Mesenchymal stem cell (in vitro differentiated cells and primary cell): ENCODE results near the gene ADGRV1.
"Not testable (repeated sequence)": the region's sequence is repeated elsewhere in the genome, so short reads cannot be mapped to it uniquely, and the experiment has no call there.

Source experiments
- DNase-seq: peaks from one replicate; pipeline ENCODE4 v3.0.0-alpha.2; 2013
- H2AFZ ChIP-seq: one replicate; pipeline ENCODE4 v1.6.1; 2013; ENCODE audit warnings: low read depth, mild to moderate bottlenecking, control low read depth, inconsistent platforms, low read length, moderate library complexity
- H2AK5ac ChIP-seq: 2 replicates; pipeline ENCODE4 v1.6.1; 2013; ENCODE audit warnings: low read length, moderate library complexity, mild to moderate bottlenecking, inconsistent platforms; ENCODE audit not compliant: severe bottlenecking
- H2BK120ac ChIP-seq: one replicate; pipeline ENCODE4 v1.6.1; 2013; ENCODE audit warnings: low read depth, mild to moderate bottlenecking, inconsistent platforms, low read length, moderate library complexity
- H2BK12ac ChIP-seq, 2 experiments: one replicate each; pipeline ENCODE4 v1.6.1; 2013; ENCODE audit warnings: inconsistent platforms in 2 of 2, low read length in 2 of 2, mild to moderate bottlenecking in 2 of 2, moderate library complexity in 2 of 2, control low read depth in 1 of 2
- H2BK15ac ChIP-seq: one replicate; pipeline ENCODE4 v1.6.1; 2013; ENCODE audit warnings: mild to moderate bottlenecking, low read depth, inconsistent platforms; ENCODE audit not compliant: poor library complexity, severe bottlenecking
- H2BK5ac ChIP-seq: 2 replicates; pipeline ENCODE4 v1.6.1; 2013; ENCODE audit warnings: low read depth, mild to moderate bottlenecking, low read length, control low read depth, inconsistent platforms; ENCODE audit not compliant: poor library complexity, severe bottlenecking
- H3K14ac ChIP-seq, 2 experiments: one replicate each; pipeline ENCODE4 v1.6.1; 2013; ENCODE audit warnings: inconsistent platforms in 2 of 2, low read length in 2 of 2, control low read depth in 1 of 2, mild to moderate bottlenecking in 1 of 2, moderate library complexity in 1 of 2
- H3K18ac ChIP-seq, 2 experiments: one replicate each; pipeline ENCODE4 v1.6.1; 2013; ENCODE audit warnings: inconsistent platforms in 2 of 2, low read length in 2 of 2, control low read depth in 1 of 2, low read depth in 1 of 2, mild to moderate bottlenecking in 1 of 2
- H3K23ac ChIP-seq, 2 experiments: one replicate each; pipeline ENCODE4 v1.6.1; 2013; ENCODE audit warnings: inconsistent platforms in 2 of 2, low read length in 2 of 2, mild to moderate bottlenecking in 2 of 2, moderate library complexity in 2 of 2, control low read depth in 1 of 2
- H3K27ac ChIP-seq: 2 replicates; pipeline ENCODE4 v1.5.1; 2013; ENCODE audit warnings: mild to moderate bottlenecking, moderate library complexity, low read length, control low read depth, inconsistent platforms; ENCODE audit not compliant: poor library complexity, severe bottlenecking
- H3K27me3 ChIP-seq, 2 experiments: 2 replicates each; pipeline versions ENCODE4 v1.6.1 to v1.7.0; 2013; ENCODE audit warnings: low read length in 2 of 2, mild to moderate bottlenecking in 2 of 2, moderate library complexity in 2 of 2, control low read depth in 1 of 2, inconsistent platforms in 1 of 2; ENCODE audit not compliant: control insufficient read depth in 1 of 2, insufficient read depth in 1 of 2
- H3K36me3 ChIP-seq, 2 experiments: 2 replicates each; pipeline versions ENCODE4 v1.6.1 to v1.7.0; 2013; ENCODE audit warnings: low read length in 2 of 2, control low read depth in 1 of 2, inconsistent platforms in 1 of 2, low read depth in 1 of 2, mild to moderate bottlenecking in 1 of 2; ENCODE audit not compliant: insufficient read depth in 2 of 2, control insufficient read depth in 1 of 2
- H3K4ac ChIP-seq, 2 experiments: one replicate each; pipeline ENCODE4 v1.6.1; 2013; ENCODE audit warnings: inconsistent platforms in 2 of 2, low read length in 2 of 2, mild to moderate bottlenecking in 2 of 2, moderate library complexity in 2 of 2, control low read depth in 1 of 2, low read depth in 1 of 2
- H3K4me1 ChIP-seq: 2 replicates; pipeline ENCODE4 v1.6.1; 2013; ENCODE audit warnings: low read depth, low read length, control low read depth; ENCODE audit not compliant: control insufficient read depth, insufficient read depth
- H3K4me2 ChIP-seq: 2 replicates; pipeline ENCODE4 v1.6.1; 2013; ENCODE audit warnings: low read length, mild to moderate bottlenecking, inconsistent platforms; ENCODE audit not compliant: poor library complexity, severe bottlenecking
- H3K4me3 ChIP-seq, 2 experiments: 2 replicates each; pipeline versions ENCODE4 v1.5.1 to v1.7.0; 2013; ENCODE audit warnings: low read length in 2 of 2, mild to moderate bottlenecking in 2 of 2, control low read depth in 1 of 2, low read depth in 1 of 2; ENCODE audit not compliant: insufficient read depth in 1 of 2
- H3K79me1 ChIP-seq: replicated peaks from 2 replicates; pipeline ENCODE4 v1.6.1; 2013; ENCODE audit warnings: mild to moderate bottlenecking, control low read depth, low read length, inconsistent platforms; ENCODE audit not compliant: poor library complexity, severe bottlenecking
- H3K9ac ChIP-seq: 2 replicates; pipeline ENCODE4 v1.7.0; 2013; ENCODE audit warnings: mild to moderate bottlenecking, low read length, moderate library complexity
- H3K9me3 ChIP-seq: 2 replicates; pipeline ENCODE4 v1.7.0; 2013; ENCODE audit warnings: mild to moderate bottlenecking, low read length; ENCODE audit not compliant: control insufficient read depth
- H4K8ac ChIP-seq: one replicate; pipeline ENCODE4 v1.6.1; 2013; ENCODE audit warnings: inconsistent platforms, mild to moderate bottlenecking, low read length, moderate library complexity
- H4K91ac ChIP-seq: one replicate; pipeline ENCODE4 v1.6.1; 2013; ENCODE audit warnings: mild to moderate bottlenecking, low read length, inconsistent platforms
- whole genome bisulfite sequencing: methylation state at CpG from one replicate; pipeline ENCODE4 v1.1.7; 2013; ENCODE audit warnings: mixed read lengths; 5-methylcytosine and 5-hydroxymethylcytosine counted together

ADGRV1 gene

GRCh38 chr5:90590170-90590569 is 31.6 kb downstream of the ADGRV1 start:
- no peak overlapping the region for H2BK15ac ChIP-seq
- peaks cover 3 to 4% of the 10 kb centered on the region in 2 experiments for H3K27me3 ChIP-seq
- no peak for DNase-seq
- H3K18ac ChIP-seq = no peak overlapping the region
- no peaks in the 10 kb centered on the region for H3K4me1 ChIP-seq
- no peak overlapping the region for H3K4me2 ChIP-seq
- H2AFZ ChIP-seq = no peak overlapping the region
- no peak overlapping the region for H3K14ac ChIP-seq
- H3K27ac ChIP-seq = no peak overlapping the region
- no peak overlapping the region for H3K4me3 ChIP-seq
- no peaks in the 10 kb centered on the region for H3K79me1 ChIP-seq
- no peak overlapping the region for H2BK5ac ChIP-seq
- no peak overlapping the region for H3K9ac ChIP-seq
- H2BK12ac ChIP-seq = no peak overlapping the region
- no peak overlapping the region for H4K91ac ChIP-seq
- H4K8ac ChIP-seq = no peak overlapping the region
- no peaks in the 10 kb centered on the region for H3K36me3 ChIP-seq
- H3K4ac ChIP-seq = no peak overlapping the region
- no peak overlapping the region for H2AK5ac ChIP-seq
- no peak overlapping the region for H3K23ac ChIP-seq
- H3K9me3 ChIP-seq = no peaks in the 10 kb centered on the region
- WGBS = 94% methylated on average over 3 of the region's 3 CpGs
- H2BK120ac ChIP-seq = no peak overlapping the region

- H3K36me3 ChIP-seq, H3K4ac ChIP-seq, H2BK5ac ChIP-seq, H3K4me3 ChIP-seq, H4K8ac ChIP-seq, H4K91ac ChIP-seq, H2BK120ac ChIP-seq, H3K27ac ChIP-seq, DNase-seq, H3K27me3 ChIP-seq, H3K23ac ChIP-seq, H3K9ac ChIP-seq, H2BK12ac ChIP-seq, H2AFZ ChIP-seq, H3K4me1 ChIP-seq, H3K4me2 ChIP-seq, H2BK15ac ChIP-seq, H3K14ac ChIP-seq, H3K18ac ChIP-seq, H2AK5ac ChIP-seq, H3K9me3 ChIP-seq, H3K79me1 ChIP-seq: not testable (repeated sequence)
- WGBS = 96% methylated on average over 4 of the region's 6 CpGs
Observed at GRCh38 chr5:90593083-90593482, 34.5 kb downstream of the ADGRV1 start.

- H3K18ac ChIP-seq, H3K23ac ChIP-seq, H3K4me2 ChIP-seq, H3K4me1 ChIP-seq, H3K27ac ChIP-seq, H2BK5ac ChIP-seq, H3K36me3 ChIP-seq, H2BK12ac ChIP-seq, H2BK15ac ChIP-seq, H2AFZ ChIP-seq, H3K79me1 ChIP-seq, H3K4me3 ChIP-seq, H3K9me3 ChIP-seq, H3K14ac ChIP-seq, H2BK120ac ChIP-seq, H2AK5ac ChIP-seq, H4K8ac ChIP-seq, H3K4ac ChIP-seq, DNase-seq, H3K9ac ChIP-seq, H3K27me3 ChIP-seq, H4K91ac ChIP-seq: not testable (repeated sequence)
- WGBS = 100% methylated on average over 1 of the region's 34 CpGs
Observed at GRCh38 chr5:90595766-90596165, 37.2 kb downstream of the ADGRV1 start.

DNA sequence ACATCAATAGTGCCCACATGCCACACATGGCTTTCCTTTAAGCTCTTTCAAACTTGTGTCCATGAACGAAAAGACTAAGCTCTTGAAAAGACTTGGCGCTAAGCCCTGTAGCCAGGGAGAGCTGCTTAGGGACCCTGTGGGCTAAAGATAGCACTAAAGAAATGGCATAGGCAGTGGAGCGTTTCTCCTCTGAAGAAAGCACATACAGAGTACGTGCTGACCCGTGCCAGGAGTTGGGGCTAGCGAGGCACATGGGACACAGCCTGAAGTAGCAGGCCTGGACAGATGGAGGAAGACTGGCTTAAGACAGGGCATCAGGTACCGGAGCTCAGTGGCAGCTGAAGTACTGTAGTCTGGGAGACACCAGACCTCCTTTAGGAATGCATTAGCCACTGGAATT is 39.7 kb downstream of the ADGRV1 start:
- H3K27me3 ChIP-seq = no peaks in the 10 kb centered on the region
- no peak overlapping the region for H2BK12ac ChIP-seq
- H3K79me1 ChIP-seq = no peaks in the 10 kb centered on the region
- no peak overlapping the region for H3K27ac ChIP-seq
- no peak overlapping the region for H4K8ac ChIP-seq
- H3K9me3 ChIP-seq = no peaks in the 10 kb centered on the region
- no peak overlapping the region for H2AFZ ChIP-seq
- no peak overlapping the region for H2AK5ac ChIP-seq
- H3K36me3 ChIP-seq = no peaks in the 10 kb centered on the region
- H3K23ac ChIP-seq = no peak overlapping the region
- no peak overlapping the region for H2BK5ac ChIP-seq
- no peak for DNase-seq
- no peak overlapping the region for H3K9ac ChIP-seq
- no peak overlapping the region for H4K91ac ChIP-seq
- no peak overlapping the region for H2BK120ac ChIP-seq
- H3K18ac ChIP-seq = no peak overlapping the region
- no peak overlapping the region for H3K4me3 ChIP-seq
- no peak overlapping the region for H3K4ac ChIP-seq
- H2BK15ac ChIP-seq = no peak overlapping the region
- WGBS = 88% methylated on average over 7 of the region's 7 CpGs
- H3K14ac ChIP-seq = no peak overlapping the region
- H3K4me1 ChIP-seq = no peaks in the 10 kb centered on the region
- H3K4me2 ChIP-seq = no peak overlapping the region
